GM23338 (cell line): ENCODE results near the gene ZNF236. TPM values are rescaled to one million over a fixed set of nuclear protein-coding genes. Genes with fewer than 3 reads are reported as not detected.

Source experiments
- ATAC-seq: fragments of 200-7000 bp; cut with Tn5 transposase; 3 replicates; pipeline ENCODE4 v1.9.1; 2020
- DNase-seq: peaks from one replicate; pipeline ENCODE4 v3.0.0-alpha.2; 2015; ENCODE audit warnings: low spot score
- H2AFZ ChIP-seq: fragments of 200-600 bp; sonication (generic); 2 replicates; pipeline ENCODE4 v1.8.0; 2016; ENCODE audit warnings: antibody characterized with exemption, mild to moderate bottlenecking, moderate library complexity
- H3F3A ChIP-seq: fragments of 200-600 bp; sonication (generic); replicated peaks from 2 replicates; pipeline ENCODE4 v1.8.0; 2017; ENCODE audit warnings: antibody characterized with exemption, mixed run types, low read depth
- H3K27ac ChIP-seq: fragments of 200-600 bp; sonication (generic); 2 replicates; pipeline ENCODE4 v1.6.1; 2016; ENCODE audit warnings: low read depth
- H3K27me3 ChIP-seq: fragments of 200-600 bp; sonication (generic); 2 replicates; pipeline ENCODE4 v1.8.0; 2016; ENCODE audit warnings: mild to moderate bottlenecking, mixed run types, moderate library complexity; ENCODE audit not compliant: insufficient read depth
- H3K36me3 ChIP-seq: fragments of 200-600 bp; sonication (generic); 2 replicates; pipeline ENCODE4 v1.8.0; 2016; ENCODE audit warnings: mild to moderate bottlenecking; ENCODE audit not compliant: insufficient read depth
- H3K4me1 ChIP-seq: fragments of 200-600 bp; sonication (generic); 2 replicates; pipeline ENCODE4 v1.8.0; 2016; ENCODE audit warnings: mild to moderate bottlenecking, moderate library complexity; ENCODE audit not compliant: insufficient read depth
- H3K4me2 ChIP-seq: fragments of 200-600 bp; sonication (generic); 2 replicates; pipeline ENCODE4 v1.7.1; 2017; ENCODE audit warnings: mixed run types
- H3K4me3 ChIP-seq: fragments of 200-600 bp; sonication (generic); 2 replicates; pipeline ENCODE4 v1.6.1; 2016; ENCODE audit warnings: mixed run types
- H3K79me2 ChIP-seq: fragments of 200-600 bp; sonication (generic); replicated peaks from 2 replicates; pipeline ENCODE4 v1.8.0; 2017; ENCODE audit warnings: mild to moderate bottlenecking; ENCODE audit not compliant: insufficient read depth
- H3K9me2 ChIP-seq: fragments of 200-600 bp; sonication (generic); 2 replicates; pipeline ENCODE4 v1.8.0; 2017; ENCODE audit not compliant: insufficient read depth
- H4K20me1 ChIP-seq: fragments of 200-600 bp; sonication (generic); replicated peaks from 2 replicates; pipeline ENCODE4 v1.8.0; 2017; ENCODE audit warnings: mild to moderate bottlenecking; ENCODE audit not compliant: insufficient read depth
- H3K27ac Mint-ChIP-seq: 2 replicates; pipeline ENCODE4 v1.8.0; 2020; ENCODE audit warnings: inconsistent platforms, mild to moderate bottlenecking, moderate library complexity, mixed read lengths
- H3K27me3 Mint-ChIP-seq: 3 replicates; pipeline ENCODE4 v1.8.0; 2022; ENCODE audit warnings: low read depth, mild to moderate bottlenecking, moderate library complexity, mixed read lengths, inconsistent platforms; ENCODE audit not compliant: insufficient read depth, poor library complexity
- H3K36me3 Mint-ChIP-seq: 3 replicates; pipeline ENCODE4 v1.8.0; 2021; ENCODE audit warnings: low read depth, mild to moderate bottlenecking, inconsistent platforms, moderate library complexity, mixed read lengths
- H3K4me1 Mint-ChIP-seq: 3 replicates; pipeline ENCODE4 v1.8.0; 2020; ENCODE audit warnings: mild to moderate bottlenecking, inconsistent platforms, mixed read lengths
- H3K4me3 Mint-ChIP-seq: 3 replicates; pipeline ENCODE4 v1.8.0; 2021; ENCODE audit warnings: moderate library complexity, mild to moderate bottlenecking, inconsistent platforms, mixed read lengths
- H3K9me3 Mint-ChIP-seq: 3 replicates; pipeline ENCODE4 v1.8.0; 2020; ENCODE audit warnings: moderate library complexity, mild to moderate bottlenecking, inconsistent platforms, mixed read lengths
- CTCF ChIP-seq, 2 experiments: fragments of 200-600 bp in 1 of 2; sonication (generic) in 1 of 2; conservative IDR thresholded peaks; 2 replicates each; pipeline versions ENCODE4 v1.5.1 to v1.6.1; 2016 to 2017; ENCODE audit warnings: antibody characterized with exemption in 2 of 2, low read depth in 2 of 2, mild to moderate bottlenecking in 2 of 2, moderate library complexity in 1 of 2
- EZH2phosphoT487 ChIP-seq: fragments of 200-600 bp; sonication (generic); IDR thresholded peaks from one replicate; pipeline ENCODE4 v1.8.1; 2018; ENCODE audit warnings: antibody characterized with exemption; ENCODE audit not compliant: unreplicated experiment
- NANOG ChIP-seq: IDR thresholded peaks from 2 replicates; pipeline ENCODE4 v1.6.1; 2016; ENCODE audit warnings: antibody characterized with exemption, borderline replicate concordance
- ZNF462 ChIP-seq: fragments of 250-450 bp; sonication (Bioruptor Pico); IDR thresholded peaks from 2 replicates; pipeline ENCODE4 v1.5.0; 2020; ENCODE audit warnings: mild to moderate bottlenecking, moderate library complexity
- polyA plus RNA-seq: library from polyadenylated mRNA; unstranded; fragments of >200 nt; fragmentation: Nextera tagmentation; extraction: Ambion mirVana; gene quantifications from 2 replicates; pipeline ENCODE4 v1.2.1, GENCODE V29; 2016
- total RNA-seq: library from RNA; depleted of rRNA; stranded (reverse); fragments of >200 nt; shearing (Covaris generic); gene quantifications from 2 replicates; pipeline ENCODE4 v1.2.3, GENCODE V29; 2014

Gene ZNF236
- total and polyA plus RNA-seq, 2 experiments from 2014 or later = 8.9 to 16.3 TPM

GRCh38 chr18:77012120-77012519 lies 189.8 kb downstream of the ZNF236 start:
- no peaks in the 10 kb centered on the region for H3K9me2 ChIP-seq
- TF ChIP-seq CTCF (conservative IDR thresholded peaks at IDR 0.05; ENCODE audit: low read depth in 2 of 2) (no peak), EZH2phosphoT487 (no peak), NANOG (no peak), ZNF462 (CRISPR knock-in tag) (no peak)
- H3K79me2 ChIP-seq = no peaks in the 10 kb centered on the region
- no peak overlapping the region for H2AFZ ChIP-seq
- H3K4me2 ChIP-seq = no peak overlapping the region
- no peaks in the 10 kb centered on the region for H3K36me3 ChIP-seq
- H3K27ac Mint-ChIP-seq = no peak overlapping the region
- ATAC-seq (no peak), DNase-seq (no peak)
- H3K9me3 Mint-ChIP-seq = no peaks in the 10 kb centered on the region
- H3K27me3 Mint-ChIP-seq = peaks cover 17% of the 10 kb centered on the region
- H3K4me3 Mint-ChIP-seq = no peak overlapping the region
- no peaks in the 10 kb centered on the region for H3F3A ChIP-seq
- H3K27ac ChIP-seq = no peak overlapping the region
- peaks cover 19% of the 10 kb centered on the region for H3K4me1 ChIP-seq
- no peaks in the 10 kb centered on the region for H4K20me1 ChIP-seq
- no peak overlapping the region for H3K4me3 ChIP-seq
- H3K36me3 Mint-ChIP-seq = peaks cover 9% of the 10 kb centered on the region; the same call in 2 of the 3 replicates
- H3K27me3 ChIP-seq = no peaks in the 10 kb centered on the region
- H3K4me1 Mint-ChIP-seq = peaks cover 39% of the 10 kb centered on the region
